HFF-Myc (cell line): ENCODE results near the gene TFF1.

ENCODE experiments used
- DNase-seq: peaks from one replicate; pipeline ENCODE4 v3.0.0-alpha.2; 2011; ENCODE audit warnings: low read depth; ENCODE audit errors: extremely low read depth
- H3K4me3 ChIP-seq: replicated peaks from 2 replicates; pipeline ENCODE4 v1.5.1; 2011; ENCODE audit warnings: low read depth, mild to moderate bottlenecking, control low read depth, low read length
- TF ChIP-seq, protein P1 (sequence below): IDR thresholded peaks from 2 replicates; pipeline ENCODE4 v1.5.1; 2012; ENCODE audit warnings: mild to moderate bottlenecking, low read depth, low read length, control low read depth; ENCODE audit errors: missing control alignments

TFF1 gene

GRCh38 chr21:42317341-42317741 lies 49.0 kb downstream of the TFF1 start:
- TF ChIP-seq, protein P1, sequence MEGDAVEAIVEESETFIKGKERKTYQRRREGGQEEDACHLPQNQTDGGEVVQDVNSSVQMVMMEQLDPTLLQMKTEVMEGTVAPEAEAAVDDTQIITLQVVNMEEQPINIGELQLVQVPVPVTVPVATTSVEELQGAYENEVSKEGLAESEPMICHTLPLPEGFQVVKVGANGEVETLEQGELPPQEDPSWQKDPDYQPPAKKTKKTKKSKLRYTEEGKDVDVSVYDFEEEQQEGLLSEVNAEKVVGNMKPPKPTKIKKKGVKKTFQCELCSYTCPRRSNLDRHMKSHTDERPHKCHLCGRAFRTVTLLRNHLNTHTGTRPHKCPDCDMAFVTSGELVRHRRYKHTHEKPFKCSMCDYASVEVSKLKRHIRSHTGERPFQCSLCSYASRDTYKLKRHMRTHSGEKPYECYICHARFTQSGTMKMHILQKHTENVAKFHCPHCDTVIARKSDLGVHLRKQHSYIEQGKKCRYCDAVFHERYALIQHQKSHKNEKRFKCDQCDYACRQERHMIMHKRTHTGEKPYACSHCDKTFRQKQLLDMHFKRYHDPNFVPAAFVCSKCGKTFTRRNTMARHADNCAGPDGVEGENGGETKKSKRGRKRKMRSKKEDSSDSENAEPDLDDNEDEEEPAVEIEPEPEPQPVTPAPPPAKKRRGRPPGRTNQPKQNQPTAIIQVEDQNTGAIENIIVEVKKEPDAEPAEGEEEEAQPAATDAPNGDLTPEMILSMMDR = no peak
- H3K4me3 ChIP-seq = no peak overlapping the region
- DNase-seq = no peak

DNA sequence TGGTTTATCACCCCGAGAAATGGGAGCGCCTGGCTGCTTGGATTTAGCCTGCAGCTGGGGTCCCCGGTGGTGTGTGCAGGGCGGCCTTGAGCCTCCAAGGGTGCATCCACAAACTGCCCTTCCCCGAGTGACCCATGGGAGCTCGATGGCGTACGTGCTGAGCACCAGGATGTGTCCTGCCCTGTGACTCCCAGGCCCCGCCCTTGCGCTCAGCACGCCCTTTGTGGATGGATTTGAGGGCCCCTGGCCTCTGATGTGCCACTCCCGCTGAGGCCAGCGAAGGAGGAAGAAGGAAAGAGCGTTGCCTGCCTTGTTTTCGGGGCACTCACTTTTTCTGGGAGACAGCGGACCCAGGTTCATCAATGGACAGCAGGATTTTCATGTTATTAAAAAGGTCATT lies 49.4 kb downstream of the TFF1 start:
- DNase-seq = no peak
- no peak overlapping the region for H3K4me3 ChIP-seq
- TF ChIP-seq, protein P1 = no peak

- H3K4me3 ChIP-seq = no peak within 1 kb of the TSS
- no peak for DNase-seq
- TF ChIP-seq, protein P1 = no peak
Observed at GRCh38 chr21:42315296-42315891, 50.9 kb downstream of the TFF1 start, which contains the start of gene TFF3. Gene TFF3 (minus strand): TSS chr21:42315409. CDS start chr21:42315374, 35 bp downstream.

DNA sequence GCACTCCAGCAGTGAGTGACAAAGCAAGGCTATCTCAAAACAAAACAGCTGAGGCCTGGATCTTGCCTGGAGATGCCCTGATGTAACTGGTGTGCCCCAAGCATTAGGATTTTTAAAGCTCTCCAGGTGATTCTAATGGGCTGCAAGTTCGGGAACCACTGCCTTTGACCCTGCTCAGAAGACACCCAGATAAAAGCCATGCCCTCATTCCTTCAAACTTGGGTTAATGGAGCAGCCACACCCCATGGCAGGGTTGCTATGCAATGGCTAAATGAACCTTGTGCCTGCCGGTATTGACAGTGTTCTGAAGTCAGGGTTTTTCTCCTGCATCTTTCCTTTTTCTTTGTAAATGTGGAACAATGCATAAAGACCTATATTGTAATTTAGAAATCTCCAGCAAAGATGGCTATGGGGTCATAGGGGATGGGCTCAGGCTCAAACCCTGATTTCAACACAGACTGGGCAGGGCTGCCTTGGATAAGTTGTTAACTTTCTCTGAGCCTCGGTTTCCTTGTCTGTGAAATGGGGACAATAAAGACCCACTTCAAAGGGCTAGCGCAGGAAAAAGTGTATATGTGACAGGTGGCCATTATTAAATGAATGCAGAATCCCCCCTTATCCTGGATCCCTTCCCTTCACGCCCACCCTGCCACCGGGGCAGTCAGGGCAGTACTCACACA lies 51.6 kb downstream of the TFF1 start:
- no peak overlapping the region for H3K4me3 ChIP-seq
- DNase-seq = no peak
- TF ChIP-seq, protein P1 = no peak

DNA sequence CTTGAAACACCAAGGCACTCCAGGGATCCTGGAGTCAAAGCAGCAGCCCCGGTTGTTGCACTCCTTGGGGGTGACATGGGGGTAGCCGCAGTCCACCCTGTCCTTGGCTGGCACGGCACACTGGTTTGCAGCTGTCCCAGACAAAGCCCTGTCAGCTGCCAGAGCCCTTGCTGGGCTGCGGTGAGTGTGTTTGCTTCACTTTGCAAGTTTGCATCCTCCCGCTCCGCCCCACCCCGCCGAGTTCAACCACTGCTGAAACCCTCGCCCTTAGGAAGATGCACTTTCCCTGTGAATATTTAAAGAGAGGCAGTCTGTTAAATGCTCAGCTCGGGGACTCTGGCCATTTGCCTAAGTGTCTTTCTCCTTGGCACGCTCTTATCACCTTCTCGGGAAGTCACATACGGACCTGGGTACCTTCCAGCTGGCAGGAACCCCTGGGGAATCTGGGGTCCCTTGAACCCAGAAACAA lies 52.8 kb downstream of the TFF1 start:
- no peak overlapping the region for H3K4me3 ChIP-seq
- no peak for DNase-seq
- TF ChIP-seq, protein P1 = no peak

- TF ChIP-seq, protein P1 = no peak
- H3K4me3 ChIP-seq = no peak overlapping the region
- no peak for DNase-seq
Observed at GRCh38 chr21:42312626-42313104, 53.7 kb downstream of the TFF1 start.
